Measurements from ENCODE around the gene PDE6B. TPM values are rescaled to one million over a fixed set of nuclear protein-coding genes. Genes with fewer than 3 reads are reported as not detected.

The PDE6B gene
- total and polyA plus RNA-seq, 2 experiments from 2014 or later = 43.1 to 48.1 TPM

DNA sequence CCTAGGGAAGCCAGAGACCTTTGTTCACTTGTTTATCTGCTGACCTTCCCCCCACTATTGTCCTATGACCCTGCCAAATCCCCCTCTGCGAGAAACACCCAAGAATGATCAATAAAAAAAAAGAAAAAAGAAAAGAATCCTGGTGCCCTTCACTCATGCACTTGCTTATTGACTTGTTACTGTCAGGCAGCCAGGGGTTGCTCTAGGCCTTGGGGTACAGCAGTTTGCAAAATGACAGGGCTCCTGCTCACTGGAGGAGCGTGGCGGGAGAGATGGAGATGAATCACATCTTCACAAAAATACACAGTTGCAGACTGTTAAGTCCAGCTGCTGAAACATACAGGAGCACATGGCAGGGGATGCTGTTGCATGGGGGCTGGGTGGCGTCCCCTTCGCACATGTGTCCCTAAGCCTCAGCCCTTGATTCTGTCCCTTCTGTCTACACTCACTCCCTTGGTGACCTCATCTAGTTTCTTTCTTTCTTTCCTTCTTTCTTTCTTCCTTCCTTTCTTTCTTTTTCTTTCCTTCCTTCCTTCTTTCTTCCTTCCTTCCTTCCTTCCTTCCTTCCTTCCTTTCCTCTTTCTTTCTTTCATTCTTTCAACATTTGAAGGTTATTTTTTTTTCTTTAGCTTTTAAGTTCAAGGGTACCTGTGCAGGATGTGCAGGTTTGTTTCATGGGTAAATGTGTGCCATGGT, 32.4 kb upstream of the PDE6B start:
- Histone ChIP-seq H3K36me3 (no peaks in the 10 kb centered on the region), H3K27me3 (peaks cover 26% of the 10 kb centered on the region), H3K9me3 (ENCODE audit: low read depth) (no peaks in the 10 kb centered on the region), H3K4me1 (ENCODE audit: low read depth) (no peaks in the 10 kb centered on the region), H3K27ac (no peak overlapping the region), H3K4me3 (no peak overlapping the region)
- TF ChIP-seq, protein P1, sequence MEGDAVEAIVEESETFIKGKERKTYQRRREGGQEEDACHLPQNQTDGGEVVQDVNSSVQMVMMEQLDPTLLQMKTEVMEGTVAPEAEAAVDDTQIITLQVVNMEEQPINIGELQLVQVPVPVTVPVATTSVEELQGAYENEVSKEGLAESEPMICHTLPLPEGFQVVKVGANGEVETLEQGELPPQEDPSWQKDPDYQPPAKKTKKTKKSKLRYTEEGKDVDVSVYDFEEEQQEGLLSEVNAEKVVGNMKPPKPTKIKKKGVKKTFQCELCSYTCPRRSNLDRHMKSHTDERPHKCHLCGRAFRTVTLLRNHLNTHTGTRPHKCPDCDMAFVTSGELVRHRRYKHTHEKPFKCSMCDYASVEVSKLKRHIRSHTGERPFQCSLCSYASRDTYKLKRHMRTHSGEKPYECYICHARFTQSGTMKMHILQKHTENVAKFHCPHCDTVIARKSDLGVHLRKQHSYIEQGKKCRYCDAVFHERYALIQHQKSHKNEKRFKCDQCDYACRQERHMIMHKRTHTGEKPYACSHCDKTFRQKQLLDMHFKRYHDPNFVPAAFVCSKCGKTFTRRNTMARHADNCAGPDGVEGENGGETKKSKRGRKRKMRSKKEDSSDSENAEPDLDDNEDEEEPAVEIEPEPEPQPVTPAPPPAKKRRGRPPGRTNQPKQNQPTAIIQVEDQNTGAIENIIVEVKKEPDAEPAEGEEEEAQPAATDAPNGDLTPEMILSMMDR (IDR thresholded peaks at IDR 0.05; ENCODE audit: low read depth, low read length) = no peak
- DNase-seq (ENCODE audit: low read depth in 1 of 2, low spot score in 1 of 2) = no peak

DNA sequence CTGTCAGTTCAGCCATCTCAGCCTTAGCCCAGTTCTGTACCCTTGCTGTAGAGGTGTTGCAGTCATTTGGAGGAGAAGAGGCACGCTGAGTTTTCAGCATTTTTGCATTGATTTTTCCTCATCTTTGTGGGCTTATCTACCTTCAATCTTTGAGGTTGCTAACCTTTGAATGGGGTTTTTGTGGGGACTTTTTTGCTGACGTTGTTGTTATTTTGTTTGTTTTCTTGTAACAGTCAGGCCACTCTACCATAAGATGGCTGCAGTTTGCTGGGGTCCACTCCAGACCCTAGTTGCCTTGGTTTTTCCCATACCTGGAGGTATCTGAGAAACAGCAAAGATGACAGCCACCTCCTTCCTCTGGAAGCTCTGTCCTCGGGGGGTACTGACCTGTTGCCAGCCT, 26.4 kb upstream of the PDE6B start:
- Histone ChIP-seq H3K4me3 (no peak overlapping the region), H3K27ac (no peak overlapping the region), H3K27me3 (peaks cover 42% of the 10 kb centered on the region)

DNA sequence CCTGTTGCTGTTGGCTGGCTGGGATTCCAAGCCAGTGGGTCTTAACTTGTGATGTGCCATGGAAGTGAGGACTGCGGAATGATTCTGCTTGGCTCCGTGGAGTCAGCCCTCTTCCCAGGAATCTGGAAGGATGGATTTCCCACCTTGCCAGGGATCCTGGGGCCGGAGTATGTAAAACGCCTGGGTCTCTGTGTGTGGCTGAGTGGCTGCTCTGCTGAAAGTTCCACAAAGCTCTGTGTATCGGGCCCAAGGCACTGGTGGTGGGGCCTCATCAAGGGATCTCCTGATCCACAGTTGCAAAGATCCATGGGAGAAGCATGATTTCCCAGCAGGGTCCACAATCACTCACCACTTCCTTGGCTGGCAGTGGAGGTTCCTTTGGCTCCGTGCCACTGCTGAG, 25.2 kb upstream of the PDE6B start:
- Histone ChIP-seq H3K4me1 (ENCODE audit: low read depth) (no peaks in the 10 kb centered on the region), H3K9me3 (ENCODE audit: low read depth) (no peaks in the 10 kb centered on the region), H3K36me3 (no peaks in the 10 kb centered on the region), H3K27me3 (peaks cover 42% of the 10 kb centered on the region), H3K4me3 (no peak overlapping the region), H3K27ac (no peak overlapping the region)
- no peak for DNase-seq (ENCODE audit: low read depth in 1 of 2, low spot score in 1 of 2)
- TF ChIP-seq, protein P1 (IDR thresholded peaks at IDR 0.05; ENCODE audit: low read depth, low read length) = no peak

More for the DNA sequence above, 26.4 kb upstream of the PDE6B start:
- TF ChIP-seq, protein P1 (IDR thresholded peaks at IDR 0.05; ENCODE audit: low read depth, low read length) = no peak
- DNase-seq (ENCODE audit: low read depth in 1 of 2, low spot score in 1 of 2) = no peak
- Histone ChIP-seq H3K4me1 (ENCODE audit: low read depth) (no peaks in the 10 kb centered on the region), H3K36me3 (no peaks in the 10 kb centered on the region), H3K9me3 (ENCODE audit: low read depth) (no peaks in the 10 kb centered on the region)

DNA sequence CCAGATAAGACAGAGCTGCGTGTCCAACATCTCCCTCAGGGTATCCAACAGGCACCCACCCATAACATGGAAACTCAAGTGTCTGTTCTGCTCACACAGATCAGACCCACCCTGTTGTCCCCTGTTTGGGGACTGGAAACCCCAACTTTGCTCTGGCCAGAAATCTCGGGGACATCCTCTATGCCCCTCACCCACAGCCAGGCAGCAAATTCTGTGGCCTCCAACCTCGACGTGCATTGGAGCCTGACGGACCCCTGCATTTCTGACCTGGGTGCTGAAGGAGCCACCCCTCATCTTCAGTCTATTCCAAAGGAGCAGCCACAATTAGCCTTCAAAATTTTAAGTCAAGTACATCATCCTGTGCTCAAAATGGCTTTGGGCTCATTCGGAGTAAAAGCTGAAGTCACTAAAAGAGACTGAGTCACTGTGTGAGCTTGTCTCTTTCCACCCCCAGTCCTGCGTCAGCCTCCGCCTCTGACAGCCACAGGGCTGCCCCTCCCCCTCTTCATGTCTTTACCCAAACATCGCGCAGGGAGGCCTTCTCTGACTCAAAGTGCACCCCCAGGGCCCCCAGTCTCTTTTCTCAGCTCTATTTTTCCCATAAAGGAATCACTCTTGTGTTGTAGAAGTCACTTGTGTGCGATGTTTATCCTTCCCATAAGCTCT, 24.4 kb upstream of the PDE6B start:
- Histone ChIP-seq H3K27me3 (peaks cover 38% of the 10 kb centered on the region), H3K36me3 (no peaks in the 10 kb centered on the region), H3K9me3 (ENCODE audit: low read depth) (no peaks in the 10 kb centered on the region), H3K4me3 (no peak overlapping the region), H3K27ac (no peak overlapping the region), H3K4me1 (ENCODE audit: low read depth) (no peaks in the 10 kb centered on the region)
- DNase-seq (ENCODE audit: low read depth in 1 of 2, low spot score in 1 of 2) = no peak
- TF ChIP-seq, protein P1 (IDR thresholded peaks at IDR 0.05; ENCODE audit: low read depth, low read length) = no peak

DNA sequence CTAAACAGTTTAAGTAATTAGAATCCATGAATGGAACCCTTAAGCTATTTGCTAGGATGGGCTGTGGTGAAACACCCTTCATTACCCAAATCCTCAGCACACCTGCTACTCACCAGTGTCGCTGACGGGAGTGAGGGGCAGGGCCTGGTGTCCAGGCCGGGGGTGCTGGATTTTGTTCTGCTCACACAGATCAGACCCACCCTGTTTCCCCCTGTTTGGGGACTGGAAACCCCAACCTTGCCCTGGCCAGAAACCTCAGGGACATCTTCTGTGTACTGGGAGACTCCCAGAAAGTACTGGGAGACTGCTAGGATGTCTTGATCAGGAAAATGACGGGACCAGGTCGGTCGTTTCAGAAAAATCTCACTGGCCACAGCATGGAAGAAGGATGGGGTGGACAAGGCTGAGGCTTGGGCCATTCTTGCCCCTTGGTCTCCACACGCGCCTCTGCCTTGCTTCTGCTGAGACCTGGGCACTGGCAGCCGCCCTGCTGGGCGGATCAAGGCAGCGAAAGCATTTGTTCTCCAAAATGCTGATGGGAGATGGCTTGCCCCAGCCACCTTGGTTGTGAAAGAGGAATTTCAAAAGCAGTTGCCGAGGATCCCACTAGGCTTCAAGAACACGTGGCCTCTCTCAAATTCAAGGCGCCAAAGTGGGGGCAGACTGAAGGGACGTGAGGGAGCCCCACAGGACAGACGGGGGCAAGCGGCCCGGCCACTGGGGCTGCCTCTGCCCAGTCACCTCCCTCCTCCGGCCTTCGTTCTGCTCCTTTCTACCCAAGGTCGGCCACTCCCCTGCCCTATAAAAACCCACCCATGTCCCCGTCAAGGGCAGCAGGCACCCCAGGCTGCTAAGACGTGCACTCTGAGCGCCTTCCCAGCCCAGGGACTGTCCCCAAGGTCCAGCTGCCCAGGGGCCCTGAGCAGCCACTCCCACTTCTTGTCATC, 23.5 kb upstream of the PDE6B start:
- no peaks in the 10 kb centered on the region for H3K36me3 ChIP-seq
- TF ChIP-seq, protein P1 (IDR thresholded peaks at IDR 0.05; ENCODE audit: low read depth, low read length) = no peak
- no peaks in the 10 kb centered on the region for H3K4me1 ChIP-seq (ENCODE audit: low read depth)
- peaks cover 30% of the 10 kb centered on the region for H3K27me3 ChIP-seq
- H3K27ac ChIP-seq = no peak overlapping the region
- H3K9me3 ChIP-seq (ENCODE audit: low read depth) = no peaks in the 10 kb centered on the region
- no peak overlapping the region for H3K4me3 ChIP-seq
- no peak for DNase-seq (ENCODE audit: low read depth in 1 of 2, low spot score in 1 of 2)
